GM13976 (cell line): ENCODE data around the gene TRAF3.
"Not testable (repeated sequence)": the region's sequence is repeated elsewhere in the genome, so short reads cannot be mapped to it uniquely, and the experiment has no call there.

Source experiments
- DNase-seq: peaks from one replicate; pipeline ENCODE4 v3.0.0; 2012; ENCODE audit warnings: low spot score
- CTCF ChIP-seq: IDR thresholded peaks from 2 replicates; pipeline ENCODE4 v1.5.1; 2012; ENCODE audit warnings: borderline replicate concordance, mild to moderate bottlenecking; ENCODE audit not compliant: insufficient read depth; ENCODE audit errors: extremely low read depth, missing control alignments, control extremely low read depth
- in situ Hi-C: fragments of 300-500 bp; cut with MboI; formaldehyde crosslinking; loops from one replicate; pipeline ENCODE4 v1.12.0; 2022; ENCODE audit warnings: low sequenced_read_pairs, mixed read lengths, inconsistent platforms; ENCODE audit not compliant: unreplicated experiment

The TRAF3 gene

GRCh38 chr14:102870994-102871831 is 94.0 kb downstream of the TRAF3 start:
- in situ Hi-C loops: no loop called here
- TF ChIP-seq CTCF: no peak
- no peak for DNase-seq

GRCh38 chr14:102872020-102872419 is 94.8 kb downstream of the TRAF3 start:
- in situ Hi-C loops: no loop called here
- DNase-seq: no peak
- no peak for TF ChIP-seq CTCF

DNA sequence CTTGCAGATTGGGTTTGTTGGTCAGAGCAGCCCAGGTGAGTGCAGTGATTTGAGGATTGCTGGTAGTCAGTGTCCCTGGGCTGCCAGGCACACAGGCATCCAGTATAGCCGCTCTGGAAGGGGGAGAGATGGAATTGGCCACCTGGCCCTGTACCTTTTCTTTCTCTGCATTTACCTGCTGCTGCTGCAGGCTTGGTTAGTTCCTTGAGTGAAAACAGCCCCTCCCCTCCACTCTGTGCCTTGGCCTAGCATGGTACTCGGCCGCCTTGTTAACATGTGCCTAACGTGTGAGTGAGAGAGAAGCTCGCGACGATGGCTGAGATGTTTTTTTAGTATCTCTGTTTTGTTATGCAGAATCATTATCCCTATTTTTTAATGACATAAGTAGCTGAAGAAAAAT is 95.9 kb downstream of the TRAF3 start:
- in situ Hi-C loops: no loop called here
- TF ChIP-seq CTCF: no peak
- no peak for DNase-seq

GRCh38 chr14:102873546-102874061 is 96.4 kb downstream of the TRAF3 start:
- DNase-seq: no peak
- no peak for TF ChIP-seq CTCF
- in situ Hi-C loops: no loop called here

DNA sequence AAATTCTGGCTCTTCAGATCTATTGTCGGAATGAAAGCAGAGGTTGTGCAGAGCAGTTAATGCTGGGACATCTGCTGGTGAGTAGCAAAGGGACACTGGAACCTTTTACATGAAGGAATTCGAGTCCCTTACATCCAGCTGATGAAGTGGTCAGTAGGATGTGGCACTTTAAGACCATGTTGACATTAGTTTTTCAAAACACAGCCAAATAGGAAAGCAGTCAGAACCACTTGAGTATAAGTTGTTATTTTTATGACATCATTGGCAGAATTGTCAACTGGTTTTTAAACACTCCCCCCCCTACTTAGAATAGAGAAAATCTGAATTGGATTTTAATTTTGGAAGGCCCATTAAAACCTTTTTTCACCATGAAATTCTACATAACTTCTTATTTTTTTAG is 98.4 kb downstream of the TRAF3 start:
- no peak for TF ChIP-seq CTCF
- no peak for DNase-seq
- in situ Hi-C loops: no loop called here

GRCh38 chr14:102877511-102877910 is 100.3 kb downstream of the TRAF3 start:
- DNase-seq, in situ Hi-C loops: not testable (repeated sequence)

DNA sequence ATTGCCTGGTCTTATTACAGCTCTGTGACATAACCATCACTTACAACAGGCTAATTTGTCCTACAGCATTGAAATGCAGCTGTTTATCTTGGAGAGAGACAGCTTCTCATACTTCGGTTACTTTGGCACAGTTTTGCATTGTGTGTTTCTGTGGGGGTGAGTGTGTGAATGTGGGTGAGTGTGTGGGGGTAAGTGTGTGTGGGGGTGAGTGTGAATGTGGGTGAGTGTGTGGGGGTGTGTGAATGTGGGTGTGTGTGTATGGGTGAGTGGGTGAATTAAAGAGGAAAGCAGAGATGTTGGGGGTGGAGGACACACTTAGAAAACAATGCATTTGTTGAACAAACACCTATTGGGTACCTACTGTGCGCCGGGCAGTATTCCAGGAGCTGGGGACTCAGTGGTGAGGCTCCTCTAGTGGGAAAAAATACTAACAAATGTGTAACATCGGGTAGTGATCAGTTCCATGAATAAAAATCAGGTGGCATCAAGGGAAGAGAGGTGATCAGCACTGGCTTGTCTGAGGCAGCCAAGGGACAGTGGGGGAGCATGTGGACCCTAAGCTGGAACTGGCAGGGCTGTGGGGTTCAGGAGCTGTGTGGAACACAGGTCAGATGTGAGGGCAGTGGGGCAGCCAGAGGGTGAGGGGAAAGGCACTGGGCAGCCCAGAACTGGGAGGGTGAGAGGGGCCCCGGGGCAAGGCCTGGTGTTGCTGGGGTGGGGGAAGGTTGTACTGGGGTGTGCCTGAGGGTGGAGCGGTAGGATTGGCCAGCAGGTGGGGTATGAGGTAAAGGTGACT is 101.1 kb downstream of the TRAF3 start:
- no peak for DNase-seq
- in situ Hi-C loops: no loop called here
- no peak for TF ChIP-seq CTCF
